Sigmoid colon (tissue), 4 donors: ENCODE measurements around the gene TMEM240.
"Not testable (repeated sequence)": the region's sequence is repeated elsewhere in the genome, so short reads cannot be mapped to it uniquely, and the experiment has no call there.

Experiments
- EP300 ChIP-seq, 4 donors: sonication (generic); formaldehyde crosslinking; IDR thresholded peaks; one replicate each; pipeline ENCODE4 v1.6.1; 2017; ENCODE audit warnings: antibody characterized with exemption in 4 of 4
- POLR2A ChIP-seq, 2 donors: fragments of 450-650 bp; IDR thresholded peaks; one replicate each; pipeline ENCODE4 v1.6.1; 2016; ENCODE audit warnings: antibody characterized with exemption in 2 of 2, mild to moderate bottlenecking in 2 of 2, moderate library complexity in 2 of 2
- POLR2AphosphoS5 ChIP-seq, 4 donors: sonication (generic); formaldehyde crosslinking; IDR thresholded peaks; one replicate each; pipeline ENCODE4 v1.6.1; 2017; ENCODE audit warnings: antibody characterized with exemption in 4 of 4
- TF ChIP-seq, protein P1 (sequence below), 4 experiments: fragments of 450-650 bp in 3 of 4; fragments of 200-600 bp in 1 of 4; IDR thresholded peaks; one replicate each; pipeline ENCODE4 v1.5.1; 2016 to 2019; ENCODE audit warnings: antibody characterized with exemption in 4 of 4, mild to moderate bottlenecking in 3 of 4, moderate library complexity in 2 of 4

DNA sequence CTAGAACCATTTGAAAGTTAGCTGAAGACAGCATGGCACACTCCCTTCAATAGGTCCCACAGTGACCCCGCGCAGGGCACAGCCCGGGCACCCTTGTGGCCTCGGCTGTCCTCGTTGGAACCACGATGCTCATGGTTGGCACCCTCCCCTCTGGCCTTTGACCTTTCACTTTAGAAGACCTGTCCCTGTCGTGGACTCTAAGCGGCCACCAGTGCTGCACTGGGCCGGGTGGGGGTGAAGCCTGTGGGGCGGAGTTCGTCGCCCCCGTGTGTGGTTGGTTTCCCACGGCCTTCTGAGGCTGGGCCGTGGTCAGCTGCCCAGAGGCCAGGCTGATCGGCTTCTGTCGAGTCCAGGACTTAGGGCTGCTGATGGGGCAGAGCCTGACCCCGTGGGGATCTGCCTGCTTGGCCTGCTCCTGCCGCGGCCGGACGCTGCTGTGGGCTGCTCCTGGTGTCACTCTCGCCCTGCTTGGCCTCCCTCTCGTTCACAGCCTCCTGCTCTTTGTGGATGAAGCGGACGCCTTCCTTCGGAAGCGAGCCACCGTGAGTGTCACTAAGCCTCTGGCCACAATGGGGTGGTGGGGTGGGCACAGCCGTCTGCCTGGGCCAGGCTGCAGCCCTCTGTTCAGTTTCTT, 15.6 kb downstream of the TMEM240 start:
- not testable (repeated sequence) for TF ChIP-seq POLR2A, POLR2AphosphoS5, EP300 (IDR thresholded peaks at IDR 0.05)
- TF ChIP-seq, protein P1, sequence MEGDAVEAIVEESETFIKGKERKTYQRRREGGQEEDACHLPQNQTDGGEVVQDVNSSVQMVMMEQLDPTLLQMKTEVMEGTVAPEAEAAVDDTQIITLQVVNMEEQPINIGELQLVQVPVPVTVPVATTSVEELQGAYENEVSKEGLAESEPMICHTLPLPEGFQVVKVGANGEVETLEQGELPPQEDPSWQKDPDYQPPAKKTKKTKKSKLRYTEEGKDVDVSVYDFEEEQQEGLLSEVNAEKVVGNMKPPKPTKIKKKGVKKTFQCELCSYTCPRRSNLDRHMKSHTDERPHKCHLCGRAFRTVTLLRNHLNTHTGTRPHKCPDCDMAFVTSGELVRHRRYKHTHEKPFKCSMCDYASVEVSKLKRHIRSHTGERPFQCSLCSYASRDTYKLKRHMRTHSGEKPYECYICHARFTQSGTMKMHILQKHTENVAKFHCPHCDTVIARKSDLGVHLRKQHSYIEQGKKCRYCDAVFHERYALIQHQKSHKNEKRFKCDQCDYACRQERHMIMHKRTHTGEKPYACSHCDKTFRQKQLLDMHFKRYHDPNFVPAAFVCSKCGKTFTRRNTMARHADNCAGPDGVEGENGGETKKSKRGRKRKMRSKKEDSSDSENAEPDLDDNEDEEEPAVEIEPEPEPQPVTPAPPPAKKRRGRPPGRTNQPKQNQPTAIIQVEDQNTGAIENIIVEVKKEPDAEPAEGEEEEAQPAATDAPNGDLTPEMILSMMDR (IDR thresholded peaks at IDR 0.05): not testable (repeated sequence)
